B cell (primary cell): Measurements from ENCODE around the gene TCAIM. TPM values are rescaled to one million over a fixed set of nuclear protein-coding genes. Genes with fewer than 3 reads are reported as not detected.

Experiments
- ATAC-seq: fragments of 200-7000 bp; cut with Tn5 transposase; one replicate; pipeline ENCODE4 v1.10.0; 2021; ENCODE audit warnings: low read depth, mild to moderate bottlenecking, moderate number of reproducible peaks, moderate library complexity
- CTCF ChIA-PET: fragments of 350-600 bp; sonication (Branson Sonifier 250); formaldehyde crosslinking; loops from one replicate; lab custom pipeline; 2021; ENCODE audit warnings: antibody characterized with exemption, inconsistent platforms; lab: Charles Lee
- POLR2A ChIA-PET: fragments of 350-600 bp; sonication (Branson Sonifier 250); formaldehyde crosslinking; loops from one replicate; lab custom pipeline; 2021; ENCODE audit warnings: antibody characterized with exemption; lab: Charles Lee
- DNase-seq: peaks from one replicate; pipeline ENCODE4 v3.0.0; 2013
- H2AFZ ChIP-seq: 2 replicates; pipeline ENCODE4 v1.6.1; 2012; ENCODE audit warnings: mild to moderate bottlenecking, low read depth, low read length; ENCODE audit not compliant: insufficient read depth, poor library complexity, severe bottlenecking
- H3K27ac ChIP-seq, 2 donors: 1 replicate in 1 of 2; 2 replicates in 1 of 2; pipeline ENCODE4 v1.5.1; 2012 to 2013; ENCODE audit warnings: low read length in 2 of 2, mild to moderate bottlenecking in 2 of 2, moderate library complexity in 1 of 2
- H3K27me3 ChIP-seq, 4 experiments: fragments of 200-600 bp in 1 of 4; sonication (generic) in 1 of 4; replicated peaks in 1 of 4; 1 replicate in 2 of 4; 2 replicates in 2 of 4; pipeline versions ENCODE4 v1.6.1 to v1.7.0; 2013 to 2016; ENCODE audit warnings: low read length in 3 of 4, mild to moderate bottlenecking in 2 of 4, mixed read lengths in 1 of 4, moderate library complexity in 1 of 4; ENCODE audit not compliant: insufficient read depth in 4 of 4, control insufficient read depth in 3 of 4; ENCODE audit errors: control extremely low read depth in 1 of 4
- H3K36me3 ChIP-seq, 2 experiments: replicated peaks in 1 of 2; 1 replicate in 1 of 2; 2 replicates in 1 of 2; pipeline versions ENCODE4 v1.6.1 to v1.7.1; 2013; ENCODE audit warnings: low read length in 1 of 2; ENCODE audit not compliant: insufficient read depth in 2 of 2, control insufficient read depth in 1 of 2; ENCODE audit errors: control extremely low read depth in 1 of 2, extremely low read depth in 1 of 2
- H3K4me1 ChIP-seq, 2 donors: fragments of 200-600 bp in 1 of 2; sonication (generic) in 1 of 2; 1 replicate in 1 of 2; 2 replicates in 1 of 2; pipeline versions ENCODE4 v1.5.1 to v1.6.1; 2013 to 2017; ENCODE audit warnings: low read length in 2 of 2; ENCODE audit not compliant: control insufficient read depth in 2 of 2, insufficient read depth in 2 of 2
- H3K4me2 ChIP-seq: replicated peaks from 2 replicates; pipeline ENCODE3; 2012; ENCODE audit warnings: mild to moderate bottlenecking, low read depth, low read length; ENCODE audit not compliant: poor library complexity, severe bottlenecking
- H3K4me3 ChIP-seq, 5 experiments: fragments of 200-600 bp in 1 of 5; sonication (generic) in 1 of 5; 1 replicate in 3 of 5; 2 replicates in 2 of 5; pipeline versions ENCODE4 v1.5.1 to v1.7.0; 2011 to 2016; ENCODE audit warnings: low read length in 4 of 5, mild to moderate bottlenecking in 4 of 5, low read depth in 2 of 5, control low read depth in 1 of 5, moderate library complexity in 1 of 5; ENCODE audit not compliant: insufficient read depth in 1 of 5; ENCODE audit errors: control extremely low read depth in 1 of 5, extremely low read depth in 1 of 5
- H3K79me2 ChIP-seq: fragments of 200-600 bp; sonication (generic); one replicate; pipeline ENCODE4 v1.6.0; 2016; ENCODE audit warnings: low read length; ENCODE audit not compliant: control insufficient read depth, insufficient read depth
- H3K9ac ChIP-seq: fragments of 200-600 bp; sonication (generic); 2 replicates; pipeline ENCODE4 v1.6.1; 2017; ENCODE audit warnings: mild to moderate bottlenecking, low read length, moderate library complexity
- H3K9me3 ChIP-seq, 3 donors: one replicate each; pipeline versions ENCODE4 v1.6.1 to v1.7.1; 2013; ENCODE audit warnings: low read length in 2 of 3; ENCODE audit not compliant: control insufficient read depth in 2 of 3, insufficient read depth in 1 of 3; ENCODE audit errors: control extremely low read depth in 1 of 3
- H4K20me1 ChIP-seq: 2 replicates; pipeline ENCODE4 v1.6.0; 2012; ENCODE audit warnings: mild to moderate bottlenecking, low read length; ENCODE audit not compliant: insufficient read depth, control insufficient read depth, poor library complexity, severe bottlenecking
- H3K27ac Mint-ChIP-seq: one replicate; pipeline ENCODE4 v1.8.0; 2021; ENCODE audit warnings: mixed read lengths
- H3K27me3 Mint-ChIP-seq: one replicate; pipeline ENCODE4 v1.8.0; 2021; ENCODE audit warnings: mixed read lengths
- H3K4me1 Mint-ChIP-seq: one replicate; pipeline ENCODE4 v1.8.0; 2021; ENCODE audit warnings: mixed read lengths
- H3K4me3 Mint-ChIP-seq: one replicate; pipeline ENCODE4 v1.8.0; 2021; ENCODE audit warnings: mixed read lengths
- H3K9me3 Mint-ChIP-seq: one replicate; pipeline ENCODE4 v1.8.0; 2022; ENCODE audit warnings: mixed read lengths; ENCODE audit not compliant: insufficient read depth
- EZH2 ChIP-seq: IDR thresholded peaks from 2 replicates; pipeline ENCODE4 v1.6.1; 2012; ENCODE audit warnings: borderline replicate concordance, low read depth, mild to moderate bottlenecking, moderate library complexity, low read length; ENCODE audit not compliant: insufficient read depth, poor library complexity, severe bottlenecking
- WGBS: methylation state at CpG from one replicate; pipeline ENCODE4 v1.1.5; 2013; ENCODE audit warnings: missing lambda C conversion rate; ENCODE audit not compliant: insufficient coverage; 5-methylcytosine and 5-hydroxymethylcytosine counted together
- intact Hi-C: fragments of 100-400 bp; cut with micrococcal nuclease; formaldehyde crosslinking; loops from one replicate; pipeline ENCODE4 v1.10.0; 2022
- polyA plus RNA-seq: library from polyadenylated mRNA; depleted of rRNA; stranded (reverse); fragments of >200 nt; gene quantifications from 2 replicates; pipeline ENCODE4 v1.2.3, GENCODE V29; 2012
- total RNA-seq, 2 donors: library from RNA; stranded (reverse); fragments of 120-200 nt in 1 of 2; gene quantifications; 1 replicate in 1 of 2; 2 replicates in 1 of 2; pipeline versions ENCODE4 v1.2.3 to v1.2.4, GENCODE V29; 2013 to 2022
- TF ChIP-seq, protein P1 (sequence below): fragments of 200-600 bp; IDR thresholded peaks from one replicate; pipeline ENCODE4 v1.8.0; 2022; ENCODE audit warnings: antibody characterized with exemption, mild to moderate bottlenecking

The TCAIM gene
- total and polyA plus RNA-seq, 2 donors (not counting 1 experiment from before 2014, with no cell fraction given), result 4.3 to 15.8 TPM

GRCh38 chr3:44348993-44349392 lies 10.4 kb downstream of the TCAIM start:
- no peak overlapping the region for H3K4me3 Mint-ChIP-seq
- no peaks in the 10 kb centered on the region for H3K4me1 Mint-ChIP-seq
- no peak for ATAC-seq
- H3K27me3 Mint-ChIP-seq, result no peaks in the 10 kb centered on the region
- no peak for DNase-seq
- Histone ChIP-seq H3K9me3 (no peaks in the 10 kb centered on the region), H4K20me1 (no peaks in the 10 kb centered on the region), H2AFZ (no peak overlapping the region), H3K9ac (no peak overlapping the region), H3K27me3 (no peaks in the 10 kb centered on the region), H3K36me3 (peaks cover 0 to under 1% of the 10 kb centered on the region in 2 experiments), H3K4me3 (no peak overlapping the region), H3K4me1 (no peaks in the 10 kb centered on the region), H3K79me2 (peaks cover 18% of the 10 kb centered on the region), H3K27ac (no peak overlapping the region), H3K4me2 (no peak overlapping the region)
- CTCF ChIA-PET, result no interaction called here
- H3K9me3 Mint-ChIP-seq, result no peaks in the 10 kb centered on the region
- TF ChIP-seq EZH2, result no peak
- TF ChIP-seq, protein P1, sequence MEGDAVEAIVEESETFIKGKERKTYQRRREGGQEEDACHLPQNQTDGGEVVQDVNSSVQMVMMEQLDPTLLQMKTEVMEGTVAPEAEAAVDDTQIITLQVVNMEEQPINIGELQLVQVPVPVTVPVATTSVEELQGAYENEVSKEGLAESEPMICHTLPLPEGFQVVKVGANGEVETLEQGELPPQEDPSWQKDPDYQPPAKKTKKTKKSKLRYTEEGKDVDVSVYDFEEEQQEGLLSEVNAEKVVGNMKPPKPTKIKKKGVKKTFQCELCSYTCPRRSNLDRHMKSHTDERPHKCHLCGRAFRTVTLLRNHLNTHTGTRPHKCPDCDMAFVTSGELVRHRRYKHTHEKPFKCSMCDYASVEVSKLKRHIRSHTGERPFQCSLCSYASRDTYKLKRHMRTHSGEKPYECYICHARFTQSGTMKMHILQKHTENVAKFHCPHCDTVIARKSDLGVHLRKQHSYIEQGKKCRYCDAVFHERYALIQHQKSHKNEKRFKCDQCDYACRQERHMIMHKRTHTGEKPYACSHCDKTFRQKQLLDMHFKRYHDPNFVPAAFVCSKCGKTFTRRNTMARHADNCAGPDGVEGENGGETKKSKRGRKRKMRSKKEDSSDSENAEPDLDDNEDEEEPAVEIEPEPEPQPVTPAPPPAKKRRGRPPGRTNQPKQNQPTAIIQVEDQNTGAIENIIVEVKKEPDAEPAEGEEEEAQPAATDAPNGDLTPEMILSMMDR, result no peak
- POLR2A ChIA-PET, result no interaction called here
- intact Hi-C loops, result no loop called here
- 98% methylated on average over 3 of the region's 6 CpGs for WGBS
- no peak overlapping the region for H3K27ac Mint-ChIP-seq

- no peak overlapping the region for H3K4me3 Mint-ChIP-seq
- CTCF ChIA-PET, result no interaction called here
- DNase-seq, result no peak
These were observed 14.9 kb downstream of the TCAIM start for GRCh38 chr3:44353355-44353924.

More at GRCh38 chr3:44353355-44353924, 14.9 kb downstream of the TCAIM start:
- intact Hi-C loops, result no loop called here
- Histone ChIP-seq H3K36me3 (peaks cover 1 to 5% of the 10 kb centered on the region in 2 experiments), H3K9me3 (no peaks in the 10 kb centered on the region), H2AFZ (no peak overlapping the region), H4K20me1 (no peaks in the 10 kb centered on the region), H3K4me1 (no peaks in the 10 kb centered on the region), H3K27ac (no peak overlapping the region), H3K79me2 (peaks cover 7% of the 10 kb centered on the region), H3K27me3 (no peaks in the 10 kb centered on the region), H3K4me3 (no peak overlapping the region), H3K9ac (no peak overlapping the region), H3K4me2 (no peak overlapping the region)
- Mint-ChIP-seq H3K27me3 (no peaks in the 10 kb centered on the region), H3K9me3 (no peaks in the 10 kb centered on the region), H3K27ac (no peak overlapping the region), H3K4me1 (no peaks in the 10 kb centered on the region)
- no peak for TF ChIP-seq EZH2
- TF ChIP-seq, protein P1, result no peak
- POLR2A ChIA-PET, result no interaction called here
- WGBS, result no CpG with 5 or more reads among the region's 1 CpG
- ATAC-seq, result no peak
